NCI-H345 treated with DMSO at 0.1 percent for 48 hours (cell line): ENCODE data around the gene ADORA2B.
"Not testable (repeated sequence)": the region's sequence is repeated elsewhere in the genome, so short reads cannot be mapped to it uniquely, and the experiment has no call there.

Experiments used
- DNase-seq: peaks from one replicate; lab custom pipeline; 2025; ENCODE audit not compliant: unreplicated experiment; lab: John Stamatoyannopoulos, UW

The ADORA2B gene

DNA sequence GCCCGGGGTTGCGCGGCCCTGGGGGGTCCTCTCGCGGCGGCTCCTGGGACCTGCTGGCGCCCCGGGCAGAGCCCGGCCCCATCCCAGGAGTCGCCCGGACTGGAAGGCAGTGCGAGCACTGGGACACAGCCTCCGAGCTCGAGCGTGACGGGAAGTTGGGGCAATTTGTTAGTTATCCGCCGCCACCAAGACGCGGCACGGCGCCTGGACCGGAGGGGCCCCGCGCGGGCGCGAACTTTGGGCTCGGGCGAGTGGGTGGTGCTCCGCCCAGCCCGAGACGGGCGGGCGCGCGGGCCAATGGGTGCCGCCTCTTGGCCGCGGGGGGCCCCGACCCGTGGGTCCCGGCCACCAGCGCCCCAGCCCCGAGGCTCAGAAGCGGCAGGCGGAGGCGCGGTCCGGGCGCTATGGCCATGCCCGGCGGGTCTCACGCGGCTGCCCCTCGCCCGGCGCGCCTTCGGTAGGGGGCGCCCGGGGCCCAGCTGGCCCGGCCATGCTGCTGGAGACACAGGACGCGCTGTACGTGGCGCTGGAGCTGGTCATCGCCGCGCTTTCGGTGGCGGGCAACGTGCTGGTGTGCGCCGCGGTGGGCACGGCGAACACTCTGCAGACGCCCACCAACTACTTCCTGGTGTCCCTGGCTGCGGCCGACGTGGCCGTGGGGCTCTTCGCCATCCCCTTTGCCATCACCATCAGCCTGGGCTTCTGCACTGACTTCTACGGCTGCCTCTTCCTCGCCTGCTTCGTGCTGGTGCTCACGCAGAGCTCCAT, at the start of gene ADORA2B:
Gene ADORA2B, plus strand, starts transcription at position 372 of the 768 bp plus-strand sequence. Its CDS starts 119 bp downstream, at position 491.
- DNase-seq, result no peak

DNA sequence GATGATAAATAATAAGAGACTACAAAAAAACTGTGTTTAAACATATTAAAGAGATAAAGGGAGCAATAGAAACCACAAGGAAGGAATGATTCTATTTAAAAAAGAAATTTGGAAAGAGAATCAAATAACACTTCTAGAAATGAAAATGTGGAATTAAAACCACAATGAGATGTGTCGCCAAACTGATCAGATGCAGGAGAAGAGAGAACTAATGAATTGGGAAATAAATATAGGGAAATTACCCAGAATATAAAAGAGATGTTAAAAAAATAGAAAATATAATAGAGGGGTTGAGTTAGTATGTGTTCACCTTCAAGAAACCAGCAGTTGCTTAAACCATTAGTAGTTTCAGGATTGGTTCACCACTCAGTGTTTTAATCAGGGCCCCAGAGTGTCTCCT, 48.7 kb upstream of the ADORA2B start:
- no peak for DNase-seq

GRCh38 chr17:15896834-15897233, 48.1 kb upstream of the ADORA2B start:
- DNase-seq, result no peak

DNA sequence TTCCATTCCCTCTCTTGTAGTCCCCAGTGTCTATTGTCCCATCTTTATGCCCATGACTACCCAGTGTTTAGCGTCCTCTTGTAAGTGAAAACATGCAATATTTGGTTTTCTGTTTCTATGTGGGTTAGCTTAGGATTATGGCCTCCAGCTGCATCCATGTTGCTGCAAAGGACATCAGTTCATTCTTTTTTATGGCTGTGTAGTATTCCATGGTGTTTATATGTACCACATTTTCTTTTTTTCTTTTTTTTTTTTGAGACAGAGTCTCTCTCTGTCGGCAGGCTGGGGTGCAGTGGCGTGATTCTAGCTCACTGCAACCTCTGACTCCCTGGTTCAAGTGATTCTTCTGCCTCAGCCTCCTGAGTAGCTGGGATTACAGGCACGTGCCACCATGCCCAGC, 45.3 kb upstream of the ADORA2B start:
- DNase-seq, result not testable (repeated sequence)

GRCh38 chr17:15900871-15901270, 44.1 kb upstream of the ADORA2B start:
- DNase-seq, result no peak

DNA sequence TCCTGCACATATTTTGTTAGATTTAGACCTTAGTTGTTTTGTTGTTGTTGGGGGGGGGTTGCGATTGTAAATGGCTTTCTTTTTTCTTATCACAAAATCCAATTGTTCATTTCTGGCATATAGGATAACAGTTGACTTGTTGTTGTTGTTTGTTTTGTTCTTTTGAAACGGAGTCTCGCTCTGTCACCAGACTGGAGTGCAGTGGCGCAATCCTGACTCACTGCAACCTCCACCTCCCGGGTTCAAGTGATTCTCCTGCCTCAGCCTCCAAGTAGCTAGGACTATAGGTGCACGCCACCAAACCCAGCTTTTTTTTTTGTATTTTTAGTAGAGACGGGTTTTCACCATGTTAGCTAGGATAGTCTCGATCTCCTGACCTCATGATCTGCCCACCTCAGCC, 39.7 kb upstream of the ADORA2B start:
- DNase-seq, result not testable (repeated sequence)

DNA sequence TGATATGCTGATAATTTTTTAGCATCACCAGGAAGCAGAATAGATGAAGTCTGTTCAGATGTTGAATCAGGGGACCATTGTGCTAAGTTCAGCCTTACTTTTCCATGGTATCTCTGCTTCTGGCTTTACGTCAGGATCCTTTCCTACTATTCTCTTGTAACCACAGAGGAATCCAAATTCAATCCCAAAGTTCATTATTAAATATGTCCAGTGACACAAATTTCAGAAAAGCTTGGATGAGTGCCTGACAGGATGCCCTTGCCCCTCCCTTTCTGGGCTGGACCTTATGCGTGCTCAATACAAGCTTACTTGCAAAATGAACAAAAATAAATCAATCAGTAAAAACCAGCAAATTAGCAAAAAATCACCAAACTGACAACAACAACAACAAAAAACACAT, 37.6 kb upstream of the ADORA2B start:
- no peak for DNase-seq

GRCh38 chr17:15908378-15908777, 36.6 kb upstream of the ADORA2B start:
- DNase-seq, result no peak

DNA sequence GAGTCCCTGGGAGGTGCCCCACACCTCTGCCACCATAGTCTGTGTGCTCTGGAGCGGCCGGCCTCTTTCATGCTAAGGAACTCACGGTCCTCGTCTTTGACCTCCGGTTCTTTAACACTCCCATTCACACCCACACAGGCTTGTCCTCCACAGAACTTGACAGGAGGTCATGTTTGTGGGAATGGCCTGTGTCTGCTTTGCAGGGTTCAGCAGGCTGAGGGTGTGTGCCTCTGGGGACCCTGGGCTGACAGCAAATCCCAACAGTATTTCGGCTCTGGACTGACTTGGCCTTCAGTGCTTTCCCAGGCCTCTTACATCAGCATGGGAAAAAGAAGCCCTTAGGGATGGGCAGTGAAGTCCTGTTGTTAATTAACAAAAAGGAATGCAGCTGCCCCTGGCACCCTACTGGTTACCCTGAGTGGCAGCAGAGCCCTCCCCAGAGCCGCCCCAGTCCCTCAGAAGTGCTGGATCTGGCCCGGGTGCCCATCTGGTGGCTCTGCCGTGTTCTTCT, 35.4 kb upstream of the ADORA2B start:
- no peak for DNase-seq

GRCh38 chr17:15910791-15911190, 34.1 kb upstream of the ADORA2B start:
- DNase-seq, result no peak

GRCh38 chr17:15911701-15912100, 33.2 kb upstream of the ADORA2B start:
- DNase-seq, result not testable (repeated sequence)

GRCh38 chr17:15912416-15912955, 32.4 kb upstream of the ADORA2B start:
- no peak for DNase-seq

DNA sequence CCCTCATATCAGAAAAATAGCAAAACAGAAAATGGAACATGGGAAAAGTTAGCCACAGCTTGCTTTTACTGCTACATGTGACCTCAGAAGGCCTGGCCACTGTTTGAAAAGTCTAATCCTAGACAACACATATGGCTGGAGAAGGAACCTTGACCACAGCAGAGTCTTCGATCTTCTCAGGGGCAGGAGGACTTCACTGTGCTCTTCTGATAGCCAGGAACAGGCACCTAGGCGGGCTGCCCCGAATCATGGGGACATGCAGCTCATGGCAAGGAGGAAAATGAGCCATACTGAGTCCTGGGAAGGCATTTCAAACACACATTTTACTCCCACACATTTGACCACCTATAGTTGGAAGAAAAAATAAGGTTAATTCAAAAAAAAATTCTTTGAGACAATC, 31.1 kb upstream of the ADORA2B start:
- DNase-seq, result no peak

- no peak for DNase-seq
Measured at GRCh38 chr17:15914400-15915170, 30.3 kb upstream of the ADORA2B start.

DNA sequence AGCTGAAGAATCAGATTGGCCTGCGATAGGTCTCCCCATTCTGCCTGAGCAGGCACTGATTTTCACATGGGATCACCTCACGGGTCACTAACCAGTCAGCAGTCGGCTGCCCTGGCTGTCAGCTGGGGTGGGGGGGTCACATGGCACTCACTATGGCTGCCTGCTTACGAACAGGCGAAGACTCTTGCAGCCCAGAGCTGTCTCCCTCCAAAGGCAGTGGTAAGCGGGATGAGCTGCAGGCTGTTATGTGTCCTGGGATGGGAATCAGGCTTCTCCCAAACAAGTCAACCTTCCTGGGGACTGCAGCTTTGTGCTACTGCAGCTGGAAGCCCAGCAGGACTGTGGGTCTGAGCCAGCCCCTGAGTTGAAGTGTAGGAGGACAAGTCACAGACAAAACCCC, 29.0 kb upstream of the ADORA2B start:
- DNase-seq, result no peak

GRCh38 chr17:15917021-15917437, 27.9 kb upstream of the ADORA2B start:
- no peak for DNase-seq

- no peak for DNase-seq
Measured at GRCh38 chr17:15917438-15918027, 27.4 kb upstream of the ADORA2B start.

DNA sequence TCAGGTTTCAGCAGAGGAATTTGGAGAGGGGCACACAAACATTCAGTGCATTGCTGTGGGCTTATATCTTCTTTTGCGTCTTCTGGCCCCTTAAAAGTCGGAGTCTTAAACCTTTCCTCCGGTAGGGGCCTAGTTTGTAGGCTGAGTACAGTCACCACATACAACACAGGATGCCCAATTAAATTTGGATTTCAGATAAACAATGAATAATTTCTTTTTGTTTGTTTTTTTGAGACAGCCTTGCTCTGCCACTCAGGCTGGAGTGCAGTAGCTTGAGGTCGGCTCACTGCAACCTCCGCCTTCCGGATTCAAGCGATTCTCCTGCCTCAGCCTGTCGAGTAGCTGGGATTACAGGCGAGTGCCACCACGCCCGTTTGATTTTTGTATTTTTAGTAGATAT, 26.7 kb upstream of the ADORA2B start:
- DNase-seq, result no peak

- no peak for DNase-seq
Measured at GRCh38 chr17:15918661-15919259, 26.2 kb upstream of the ADORA2B start.

- no peak for DNase-seq
Measured at GRCh38 chr17:15919466-15919865, 25.5 kb upstream of the ADORA2B start.

GRCh38 chr17:15920758-15921239, 24.1 kb upstream of the ADORA2B start:
- no peak for DNase-seq
